ENCODE data around the gene ERN1. TPM values are rescaled to one million over a fixed set of nuclear protein-coding genes. Genes with fewer than 3 reads are reported as not detected.
A peak's percentile ranks its signal among the peaks of the same experiment; 100 is the strongest.

The ERN1 gene
- polyA plus RNA-seq, 4 donors: 2.2 to 11.3 (median 6.5) TPM

- 18 to 53% (median 35%) methylated on average over 10 of the region's 10 CpGs for WGBS, 3 donors
- DNase-seq: peak; percentile 76 to 96
- peak overlapping the region; percentile 52 to 96 (median 86) for H3K27ac ChIP-seq (ENCODE audit: low read depth in 1 of 3, low read length in 2 of 3)
- peaks cover 1 to 4% (median 3%) of the 10 kb centered on the region in 3 donors for H3K36me3 ChIP-seq (ENCODE audit: control insufficient read depth in 3 of 3, insufficient read depth in 2 of 3, low read depth in 1 of 3, low read length in 3 of 3)
- no peaks in the 10 kb centered on the region for H3K9me3 ChIP-seq (ENCODE audit: control insufficient read depth in 2 of 2, insufficient read depth in 1 of 2, low read depth in 1 of 2, low read length in 1 of 2)
- H3K27me3 ChIP-seq (ENCODE audit: control insufficient read depth in 3 of 3, insufficient read depth in 3 of 3, low read length in 3 of 3): no peaks in the 10 kb centered on the region
- no peak overlapping the region for H3K4me3 ChIP-seq (ENCODE audit: low read depth in 1 of 3, low read length in 3 of 3)
- no peak for FAIRE-seq
- peaks cover 20 to 60% (median 50%) of the 10 kb centered on the region in 3 donors for H3K4me1 ChIP-seq (ENCODE audit: control insufficient read depth in 3 of 3, insufficient read depth in 2 of 3, low read depth in 1 of 3, low read length in 2 of 3)
Measured at GRCh38 chr17:64084086-64084939, 45.6 kb downstream of the ERN1 start.

- WGBS, 3 donors: 17 to 55% (median 32%) methylated on average over 4 of the region's 4 CpGs
- peaks cover 20 to 62% (median 50%) of the 10 kb centered on the region in 3 donors for H3K4me1 ChIP-seq (ENCODE audit: control insufficient read depth in 3 of 3, insufficient read depth in 2 of 3, low read depth in 1 of 3, low read length in 2 of 3)
- H3K27ac ChIP-seq (ENCODE audit: low read depth in 1 of 3, low read length in 2 of 3): peak overlapping the region; percentile 52 to 96 (median 86)
- no peaks in the 10 kb centered on the region for H3K27me3 ChIP-seq (ENCODE audit: control insufficient read depth in 3 of 3, insufficient read depth in 3 of 3, low read length in 3 of 3)
- peaks cover 4 to 8% (median 5%) of the 10 kb centered on the region in 3 donors for H3K36me3 ChIP-seq (ENCODE audit: control insufficient read depth in 3 of 3, insufficient read depth in 2 of 3, low read depth in 1 of 3, low read length in 3 of 3)
- FAIRE-seq: no peak
- peak; percentile 25 to 56 for DNase-seq
- no peaks in the 10 kb centered on the region for H3K9me3 ChIP-seq (ENCODE audit: control insufficient read depth in 2 of 2, insufficient read depth in 1 of 2, low read depth in 1 of 2, low read length in 1 of 2)
- no peak overlapping the region for H3K4me3 ChIP-seq (ENCODE audit: low read depth in 1 of 3, low read length in 3 of 3)
Measured at GRCh38 chr17:64083563-64084085, 46.3 kb downstream of the ERN1 start.

GRCh38 chr17:64083093-64083492 lies 46.9 kb downstream of the ERN1 start:
- H3K36me3 ChIP-seq (ENCODE audit: control insufficient read depth in 3 of 3, insufficient read depth in 2 of 3, low read depth in 1 of 3, low read length in 3 of 3): peaks cover 4 to 8% (median 7%) of the 10 kb centered on the region in 3 donors
- H3K4me3 ChIP-seq (ENCODE audit: low read depth in 1 of 3, low read length in 3 of 3): no peak overlapping the region
- 19 to 54% (median 39%) methylated on average over 3 of the region's 3 CpGs for WGBS, 3 donors
- no peaks in the 10 kb centered on the region for H3K27me3 ChIP-seq (ENCODE audit: control insufficient read depth in 3 of 3, insufficient read depth in 3 of 3, low read length in 3 of 3)
- no peak for FAIRE-seq
- no peaks in the 10 kb centered on the region for H3K9me3 ChIP-seq (ENCODE audit: control insufficient read depth in 2 of 2, insufficient read depth in 1 of 2, low read depth in 1 of 2, low read length in 1 of 2)
- DNase-seq: no peak
- peak overlapping the region; percentile 52 to 96 (median 62) for H3K27ac ChIP-seq (ENCODE audit: low read depth in 1 of 3, low read length in 2 of 3)
- peaks cover 20 to 62% (median 50%) of the 10 kb centered on the region in 3 donors for H3K4me1 ChIP-seq (ENCODE audit: control insufficient read depth in 3 of 3, insufficient read depth in 2 of 3, low read depth in 1 of 3, low read length in 2 of 3)

- FAIRE-seq: no peak
- H3K36me3 ChIP-seq (ENCODE audit: control insufficient read depth in 3 of 3, insufficient read depth in 2 of 3, low read depth in 1 of 3, low read length in 3 of 3): peaks cover 4 to 16% (median 12%) of the 10 kb centered on the region in 3 donors
- no peaks in the 10 kb centered on the region for H3K27me3 ChIP-seq (ENCODE audit: control insufficient read depth in 3 of 3, insufficient read depth in 3 of 3, low read length in 3 of 3)
- H3K9me3 ChIP-seq (ENCODE audit: control insufficient read depth in 2 of 2, insufficient read depth in 1 of 2, low read depth in 1 of 2, low read length in 1 of 2): no peaks in the 10 kb centered on the region
- peak overlapping the region; percentile 52 to 96 (median 62) for H3K27ac ChIP-seq (ENCODE audit: low read depth in 1 of 3, low read length in 2 of 3)
- peaks cover 20 to 62% (median 46%) of the 10 kb centered on the region in 3 donors for H3K4me1 ChIP-seq (ENCODE audit: control insufficient read depth in 3 of 3, insufficient read depth in 2 of 3, low read depth in 1 of 3, low read length in 2 of 3)
- peak; percentile 62 to 84 for DNase-seq
- 20 to 39% (median 21%) methylated on average over 8 of the region's 8 CpGs for WGBS, 3 donors
- H3K4me3 ChIP-seq (ENCODE audit: low read depth in 1 of 3, low read length in 3 of 3): peak overlapping the region in 1 of 3 donors; percentile 3
Measured at GRCh38 chr17:64081802-64082799, 47.8 kb downstream of the ERN1 start.

- DNase-seq (peak in 1 of 2 donors; percentile 49), FAIRE-seq (no peak)
- no peaks in the 10 kb centered on the region for H3K9me3 ChIP-seq (ENCODE audit: control insufficient read depth in 2 of 2, insufficient read depth in 1 of 2, low read depth in 1 of 2, low read length in 1 of 2)
- no peaks in the 10 kb centered on the region for H3K27me3 ChIP-seq (ENCODE audit: control insufficient read depth in 3 of 3, insufficient read depth in 3 of 3, low read length in 3 of 3)
- peak overlapping the region in 2 of 3 donors; percentile 8 to 12 for H3K27ac ChIP-seq (ENCODE audit: low read depth in 1 of 3, low read length in 2 of 3)
- H3K4me1 ChIP-seq (ENCODE audit: control insufficient read depth in 3 of 3, insufficient read depth in 2 of 3, low read depth in 1 of 3, low read length in 2 of 3): peaks cover 16 to 64% (median 39%) of the 10 kb centered on the region in 3 donors
- WGBS, 3 donors: 29 to 65% (median 39%) methylated on average over 3 of the region's 3 CpGs
- peaks cover 4 to 18% (median 15%) of the 10 kb centered on the region in 3 donors for H3K36me3 ChIP-seq (ENCODE audit: control insufficient read depth in 3 of 3, insufficient read depth in 2 of 3, low read depth in 1 of 3, low read length in 3 of 3)
- no peak overlapping the region for H3K4me3 ChIP-seq (ENCODE audit: low read depth in 1 of 3, low read length in 3 of 3)
Measured at GRCh38 chr17:64080174-64080618, 49.7 kb downstream of the ERN1 start.

- Histone ChIP-seq H3K27ac (ENCODE audit: low read depth in 1 of 3, low read length in 2 of 3) (peak overlapping the region in 1 of 3 donors; percentile 33), H3K36me3 (ENCODE audit: control insufficient read depth in 3 of 3, insufficient read depth in 2 of 3, low read depth in 1 of 3, low read length in 3 of 3) (peaks cover 7 to 20% (median 17%) of the 10 kb centered on the region in 3 donors), H3K4me1 (ENCODE audit: control insufficient read depth in 3 of 3, insufficient read depth in 2 of 3, low read depth in 1 of 3, low read length in 2 of 3) (peaks cover 2 to 52% (median 28%) of the 10 kb centered on the region in 3 donors), H3K27me3 (ENCODE audit: control insufficient read depth in 3 of 3, insufficient read depth in 3 of 3, low read length in 3 of 3) (no peaks in the 10 kb centered on the region), H3K9me3 (ENCODE audit: control insufficient read depth in 2 of 2, insufficient read depth in 1 of 2, low read depth in 1 of 2, low read length in 1 of 2) (no peaks in the 10 kb centered on the region), H3K4me3 (ENCODE audit: low read depth in 1 of 3, low read length in 3 of 3) (no peak overlapping the region)
- FAIRE-seq: no peak
- 92 to 93% (median 93%) methylated on average over 10 to 11 of the region's 11 CpGs for WGBS, 3 donors
- DNase-seq: no peak
Measured at GRCh38 chr17:64077379-64077778, 52.6 kb downstream of the ERN1 start.

GRCh38 chr17:64075913-64076312 lies 54.0 kb downstream of the ERN1 start:
- peak overlapping the region in 2 of 3 donors; percentile 83 to 89 for H3K27ac ChIP-seq (ENCODE audit: low read depth in 1 of 3, low read length in 2 of 3)
- whole genome bisulfite sequencing, 3 donors: 80 to 88% (median 81%) methylated on average over 3 of the region's 3 CpGs

More at GRCh38 chr17:64075913-64076312, 54.0 kb downstream of the ERN1 start:
- H3K4me3 ChIP-seq (ENCODE audit: low read depth in 1 of 3, low read length in 3 of 3): no peak overlapping the region
- DNase-seq (no peak), FAIRE-seq (no peak)
- peaks cover 2 to 41% (median 21%) of the 10 kb centered on the region in 3 donors for H3K4me1 ChIP-seq (ENCODE audit: control insufficient read depth in 3 of 3, insufficient read depth in 2 of 3, low read depth in 1 of 3, low read length in 2 of 3)
- no peaks in the 10 kb centered on the region for H3K9me3 ChIP-seq (ENCODE audit: control insufficient read depth in 2 of 2, insufficient read depth in 1 of 2, low read depth in 1 of 2, low read length in 1 of 2)
- no peaks in the 10 kb centered on the region for H3K27me3 ChIP-seq (ENCODE audit: control insufficient read depth in 3 of 3, insufficient read depth in 3 of 3, low read length in 3 of 3)
- peaks cover 8 to 30% (median 25%) of the 10 kb centered on the region in 3 donors for H3K36me3 ChIP-seq (ENCODE audit: control insufficient read depth in 3 of 3, insufficient read depth in 2 of 3, low read depth in 1 of 3, low read length in 3 of 3)
